PFSK-1 (cell line): ENCODE results near the gene MAD1L1.

Source experiments
- REST ChIP-seq, 2 experiments: IDR thresholded peaks; 2 replicates each; pipeline versions ENCODE4 v1.6.1 to v1.8.0; 2011 to 2012; ENCODE audit warnings: low read depth in 2 of 2, low read length in 2 of 2, control low read depth in 1 of 2, inconsistent platforms in 1 of 2, mild to moderate bottlenecking in 1 of 2, moderate library complexity in 1 of 2; ENCODE audit not compliant: insufficient read depth in 1 of 2
- SIN3A ChIP-seq: IDR thresholded peaks from 2 replicates; pipeline ENCODE4 v1.6.1; 2012; ENCODE audit warnings: mild to moderate bottlenecking, low read length, moderate library complexity, borderline replicate concordance; ENCODE audit not compliant: insufficient read depth

GRCh38 chr7:2233926-2234325 lies 1.2 kb upstream of the MAD1L1 start:
- TF ChIP-seq REST (IDR thresholded peaks at IDR 0.05; ENCODE audit: insufficient read depth in 1 of 2, low read depth in 2 of 2, low read length in 2 of 2): no peak
- no peak for TF ChIP-seq SIN3A
